GM18505 (cell line): ENCODE data around the gene RYR3.

Experiments used
- ATAC-seq: cut with Tn5 transposase; IDR thresholded peaks from one replicate; pipeline ENCODE4 v1.9.1; 2021; ENCODE audit not compliant: unreplicated experiment
- POLR2A ChIP-seq: IDR thresholded peaks from 4 replicates; pipeline ENCODE4 v1.6.1; 2011; ENCODE audit warnings: borderline replicate concordance; ENCODE audit not compliant: insufficient read depth, insufficient read length; ENCODE audit errors: extremely low read depth

RYR3 gene

DNA sequence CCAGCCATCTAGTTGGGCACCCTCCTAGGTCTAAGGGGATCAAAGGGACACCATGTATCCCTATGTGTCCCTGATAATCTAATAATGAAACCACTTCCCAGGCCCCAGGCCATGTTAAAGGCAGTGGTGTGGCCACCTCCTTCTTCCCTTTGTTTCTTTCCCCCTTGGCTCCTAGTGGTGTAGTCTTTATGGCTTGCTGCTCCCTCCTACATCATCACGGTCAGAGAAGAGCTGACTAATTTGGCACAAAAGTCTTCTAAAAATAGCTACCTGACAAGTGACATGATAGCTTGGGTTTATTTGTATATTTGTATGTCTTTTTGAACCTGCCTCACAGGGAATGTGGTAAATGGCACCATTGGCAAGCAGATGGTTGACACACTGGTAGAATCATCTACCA lies 526.5 kb downstream of the RYR3 start:
- ATAC-seq, result no peak

GRCh38 chr15:33839540-33839939 lies 528.8 kb downstream of the RYR3 start:
- TF ChIP-seq POLR2A, result no peak
- ATAC-seq, result no peak

More for the DNA sequence above, 526.5 kb downstream of the RYR3 start:
- no peak for TF ChIP-seq POLR2A

- no peak for TF ChIP-seq POLR2A
- ATAC-seq, result no peak
Observed at GRCh38 chr15:33840615-33841014, 529.8 kb downstream of the RYR3 start.

DNA sequence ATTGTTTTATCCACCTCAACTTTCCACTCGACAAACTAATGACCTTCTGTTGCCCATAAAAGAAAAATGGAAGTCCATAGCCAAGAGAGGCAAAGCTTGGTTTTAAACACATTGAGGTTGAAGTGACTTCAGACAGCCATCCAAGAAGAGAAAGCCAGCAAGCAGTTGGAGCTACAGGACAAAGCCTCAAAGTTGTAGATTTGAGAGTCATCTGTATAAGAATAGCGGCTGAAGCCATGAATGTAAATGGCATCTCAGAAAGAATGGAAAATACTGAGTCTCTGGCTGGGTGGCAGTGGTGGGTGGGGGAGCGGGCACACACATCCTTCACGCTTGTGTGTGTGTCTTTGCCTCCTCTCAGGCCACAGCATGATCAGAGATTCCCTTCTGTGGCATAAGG lies 533.4 kb downstream of the RYR3 start:
- no peak for ATAC-seq
- no peak for TF ChIP-seq POLR2A

DNA sequence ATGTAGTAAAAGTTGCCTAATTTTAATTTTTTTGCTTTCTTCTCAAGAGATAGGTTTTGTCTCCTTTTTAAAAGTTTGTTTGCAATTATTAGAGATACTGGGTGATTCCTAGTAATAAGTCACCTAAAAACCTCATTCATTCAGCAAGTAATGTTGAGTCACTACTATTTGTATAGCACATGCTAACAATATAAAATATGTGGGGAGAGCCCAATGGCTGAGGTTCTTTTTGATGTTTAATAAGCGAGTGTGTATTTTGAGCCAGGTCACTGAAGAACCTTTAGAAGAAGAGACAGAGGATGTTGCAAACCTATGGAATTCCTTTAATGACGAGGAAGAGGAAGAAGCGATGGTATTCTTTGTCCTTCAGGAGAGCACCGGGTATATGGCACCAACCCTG lies 533.8 kb downstream of the RYR3 start:
- no peak for ATAC-seq
- TF ChIP-seq POLR2A, result no peak

DNA sequence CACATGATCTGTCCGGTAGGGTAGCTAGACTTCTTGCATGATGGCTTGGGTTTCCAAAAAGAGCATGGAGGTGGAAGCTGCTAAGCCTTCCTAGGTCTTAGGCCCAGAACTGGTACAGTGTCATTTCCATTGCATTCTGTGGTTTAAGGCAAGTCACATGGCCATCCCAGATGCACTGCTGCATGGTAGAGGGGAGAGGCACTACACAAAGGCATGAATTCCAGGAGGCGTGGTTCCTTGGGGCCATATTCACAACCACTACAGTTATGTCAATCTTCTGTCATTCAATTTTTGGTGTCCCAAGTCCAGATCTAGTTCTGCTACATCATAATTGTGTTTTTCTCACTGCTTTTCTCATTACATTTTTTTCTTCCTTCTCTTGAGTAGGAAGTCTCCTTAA lies 535.4 kb downstream of the RYR3 start:
- no peak for TF ChIP-seq POLR2A
- no peak for ATAC-seq

DNA sequence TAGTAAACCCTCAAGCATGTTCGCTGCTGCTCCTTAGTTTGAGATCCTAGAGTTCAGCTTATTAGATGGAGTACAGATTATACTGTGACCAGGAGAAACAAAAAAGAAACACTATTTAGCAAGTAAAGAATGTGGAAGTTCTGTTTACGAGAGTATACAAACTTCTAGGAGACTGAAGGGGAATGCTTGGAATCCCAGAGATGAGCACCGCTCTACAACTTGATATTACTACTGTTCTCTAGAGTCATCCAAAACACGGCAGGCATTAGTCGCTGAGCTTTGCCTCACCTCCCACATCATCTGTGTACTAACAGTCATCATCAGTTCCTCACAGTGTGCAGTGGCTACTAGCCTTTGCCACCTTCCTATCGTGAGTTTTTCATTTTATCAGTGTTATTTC lies 536.1 kb downstream of the RYR3 start:
- no peak for ATAC-seq
- no peak for TF ChIP-seq POLR2A

GRCh38 chr15:33848011-33848410 lies 537.2 kb downstream of the RYR3 start:
- no peak for TF ChIP-seq POLR2A

DNA sequence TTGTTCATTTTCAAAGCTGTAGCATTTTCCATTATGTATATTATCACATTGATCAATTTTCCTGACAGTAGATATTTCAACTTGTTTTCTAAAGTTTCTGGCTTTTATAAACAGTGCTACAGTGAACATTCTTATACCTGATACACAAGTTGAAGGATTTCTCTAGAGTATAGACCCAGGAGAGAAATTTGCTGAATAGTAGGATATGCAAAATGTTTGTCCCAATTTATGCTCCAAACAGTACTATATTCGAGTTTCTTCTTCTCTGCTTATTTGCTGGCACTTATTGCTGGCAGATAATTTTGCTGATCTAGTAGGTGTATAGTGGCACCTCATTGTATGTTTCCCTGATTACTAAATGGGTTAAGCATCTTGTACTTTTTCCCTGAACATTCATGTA lies 540.3 kb downstream of the RYR3 start:
- no peak for TF ChIP-seq POLR2A
- no peak for ATAC-seq

More at GRCh38 chr15:33848011-33848410, 537.2 kb downstream of the RYR3 start:
- no peak for ATAC-seq

DNA sequence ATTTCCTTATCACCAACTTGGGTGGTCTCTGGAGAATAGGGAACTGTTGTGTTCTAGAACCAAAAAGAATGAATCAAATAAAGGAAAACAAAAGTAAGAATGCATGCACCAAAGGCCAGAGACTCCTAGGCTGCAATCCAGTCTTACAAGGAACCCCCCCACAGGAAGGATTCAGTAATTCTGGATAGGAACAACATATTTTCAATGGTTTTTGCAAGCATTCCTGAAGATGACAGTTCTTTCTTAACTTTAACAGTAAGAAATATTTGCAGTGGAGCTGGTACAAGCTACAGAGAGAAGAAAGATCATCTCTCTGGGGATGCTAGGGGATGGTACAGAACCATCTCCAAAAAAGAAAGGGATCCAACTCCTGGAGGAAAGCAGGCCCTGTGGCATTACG lies 541.3 kb downstream of the RYR3 start:
- no peak for TF ChIP-seq POLR2A
- ATAC-seq, result no peak

DNA sequence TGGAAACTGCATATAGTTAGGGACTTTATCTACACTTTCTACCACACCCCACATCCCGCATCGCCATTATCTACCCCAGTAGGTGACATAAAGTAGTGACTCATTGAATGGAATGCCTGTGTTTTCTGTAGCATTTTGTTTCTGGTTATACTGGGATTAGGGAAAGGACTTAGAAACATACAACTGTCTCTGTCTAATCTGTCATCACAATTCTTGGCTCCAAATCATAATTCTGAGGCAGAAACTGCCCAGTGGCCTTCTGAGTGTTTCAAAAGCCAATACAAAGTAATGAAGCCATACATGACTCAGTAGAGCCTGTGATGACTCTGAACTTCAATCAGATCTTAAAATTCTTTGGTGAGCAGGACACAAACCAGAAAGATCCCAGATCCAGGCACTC lies 541.8 kb downstream of the RYR3 start:
- no peak for TF ChIP-seq POLR2A
- ATAC-seq, result no peak

DNA sequence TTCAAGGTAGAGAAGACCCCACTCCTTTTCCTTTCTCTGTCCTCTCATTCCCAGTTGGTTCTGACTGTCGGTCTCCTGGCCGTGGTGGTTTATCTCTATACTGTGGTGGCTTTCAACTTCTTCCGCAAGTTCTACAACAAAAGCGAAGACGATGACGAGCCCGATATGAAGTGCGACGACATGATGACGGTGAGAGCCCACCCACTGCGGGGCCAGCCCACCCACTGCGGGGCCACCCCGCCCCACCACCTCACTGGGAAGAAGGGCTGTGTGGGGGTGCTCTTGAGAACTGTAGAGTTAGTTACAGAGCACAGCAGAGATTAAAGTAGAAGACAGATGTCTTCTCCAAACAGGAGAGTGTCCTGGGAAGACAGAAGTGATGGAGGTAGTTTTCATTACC lies 547.0 kb downstream of the RYR3 start:
- ATAC-seq, result no peak
- TF ChIP-seq POLR2A, result no peak

- ATAC-seq, result no peak
- no peak for TF ChIP-seq POLR2A
Observed at GRCh38 chr15:33858836-33859235, 548.1 kb downstream of the RYR3 start.

GRCh38 chr15:33859992-33860545 lies 549.3 kb downstream of the RYR3 start:
- no peak for TF ChIP-seq POLR2A
- no peak for ATAC-seq

- no peak for TF ChIP-seq POLR2A
- no peak for ATAC-seq
Observed at GRCh38 chr15:33860754-33861153, 550.0 kb downstream of the RYR3 start.
